Epithelial cell of esophagus (primary cell): ENCODE data around the gene TFF1.

Experiments
- DNase-seq: peaks from one replicate; pipeline ENCODE4 v3.0.0; 2010; ENCODE audit warnings: low read depth
- H3K4me3 ChIP-seq: 2 replicates; pipeline ENCODE4 v1.5.1; 2011; ENCODE audit warnings: mild to moderate bottlenecking, low read length, control low read depth
- TF ChIP-seq, protein P1 (sequence below): IDR thresholded peaks from 2 replicates; pipeline ENCODE4 v1.5.1; 2011; ENCODE audit warnings: low read depth, mild to moderate bottlenecking, low read length, control low read depth, inconsistent platforms; ENCODE audit not compliant: insufficient read depth; ENCODE audit errors: missing control alignments

The TFF1 gene

DNA sequence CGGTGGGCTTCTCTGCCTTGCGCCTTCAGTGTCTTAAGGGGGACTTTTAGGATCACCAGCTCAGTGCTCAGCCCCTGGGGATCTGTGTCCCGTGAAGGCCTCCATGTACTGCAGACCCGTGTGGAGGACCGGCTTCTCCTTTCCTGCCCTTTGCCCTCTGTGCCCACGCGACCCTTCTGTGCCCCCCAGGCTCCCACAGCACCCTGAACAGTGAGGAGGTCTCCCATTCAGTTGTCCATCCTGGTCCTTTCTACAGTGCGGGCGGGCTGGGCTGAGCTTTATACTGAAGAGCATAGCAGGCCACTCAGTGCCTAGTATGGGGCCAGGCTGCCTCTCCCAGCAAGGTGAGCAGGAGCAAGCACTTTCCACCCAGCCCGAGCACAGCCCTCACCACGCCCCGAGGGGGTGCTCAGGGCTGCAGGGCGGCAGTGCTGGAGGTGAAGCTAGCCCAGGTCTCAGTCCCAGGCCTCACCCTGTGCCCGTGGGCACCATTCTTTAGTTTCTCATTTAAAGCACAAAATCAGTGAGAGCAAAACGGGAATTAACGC lies 7.6 kb upstream of the TFF1 start:
- H3K4me3 ChIP-seq: no peak overlapping the region
- TF ChIP-seq, protein P1, sequence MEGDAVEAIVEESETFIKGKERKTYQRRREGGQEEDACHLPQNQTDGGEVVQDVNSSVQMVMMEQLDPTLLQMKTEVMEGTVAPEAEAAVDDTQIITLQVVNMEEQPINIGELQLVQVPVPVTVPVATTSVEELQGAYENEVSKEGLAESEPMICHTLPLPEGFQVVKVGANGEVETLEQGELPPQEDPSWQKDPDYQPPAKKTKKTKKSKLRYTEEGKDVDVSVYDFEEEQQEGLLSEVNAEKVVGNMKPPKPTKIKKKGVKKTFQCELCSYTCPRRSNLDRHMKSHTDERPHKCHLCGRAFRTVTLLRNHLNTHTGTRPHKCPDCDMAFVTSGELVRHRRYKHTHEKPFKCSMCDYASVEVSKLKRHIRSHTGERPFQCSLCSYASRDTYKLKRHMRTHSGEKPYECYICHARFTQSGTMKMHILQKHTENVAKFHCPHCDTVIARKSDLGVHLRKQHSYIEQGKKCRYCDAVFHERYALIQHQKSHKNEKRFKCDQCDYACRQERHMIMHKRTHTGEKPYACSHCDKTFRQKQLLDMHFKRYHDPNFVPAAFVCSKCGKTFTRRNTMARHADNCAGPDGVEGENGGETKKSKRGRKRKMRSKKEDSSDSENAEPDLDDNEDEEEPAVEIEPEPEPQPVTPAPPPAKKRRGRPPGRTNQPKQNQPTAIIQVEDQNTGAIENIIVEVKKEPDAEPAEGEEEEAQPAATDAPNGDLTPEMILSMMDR: no peak
- DNase-seq: no peak

DNA sequence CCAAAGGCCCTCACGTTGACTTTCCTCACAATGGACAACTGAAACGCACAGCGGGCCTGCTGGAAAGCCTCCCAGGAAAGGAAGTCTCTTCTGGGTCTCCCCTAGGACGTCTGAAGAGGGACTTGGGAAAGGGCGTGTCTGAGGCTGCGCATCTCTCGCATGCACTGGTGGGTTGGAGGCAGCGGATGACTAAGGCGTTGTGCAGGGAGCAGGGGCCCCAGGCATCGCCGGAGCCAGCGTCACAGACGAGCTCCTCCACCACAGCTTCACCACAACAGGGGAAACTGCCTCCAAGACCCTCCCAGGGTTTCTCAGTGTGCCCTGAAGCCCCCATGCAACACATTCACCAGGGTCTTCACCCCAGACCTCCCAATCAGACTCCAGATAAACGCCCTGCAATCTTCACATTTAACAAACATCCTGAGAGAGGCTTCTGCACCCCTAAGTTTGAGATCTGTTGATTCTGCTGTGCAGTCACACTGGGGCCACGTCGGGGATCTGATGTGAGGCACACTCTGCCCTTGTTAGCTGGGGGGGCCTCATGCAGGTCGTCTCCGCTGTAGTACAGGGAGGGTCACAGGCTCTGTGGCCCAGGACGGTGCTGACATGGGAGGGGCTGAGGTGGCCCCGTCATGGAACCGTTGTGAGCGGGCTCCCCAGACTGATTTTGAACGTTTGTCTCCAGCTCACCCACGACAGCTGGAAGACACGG lies 7.0 kb upstream of the TFF1 start:
- DNase-seq: no peak
- TF ChIP-seq, protein P1: no peak
- H3K4me3 ChIP-seq: no peak overlapping the region

DNA sequence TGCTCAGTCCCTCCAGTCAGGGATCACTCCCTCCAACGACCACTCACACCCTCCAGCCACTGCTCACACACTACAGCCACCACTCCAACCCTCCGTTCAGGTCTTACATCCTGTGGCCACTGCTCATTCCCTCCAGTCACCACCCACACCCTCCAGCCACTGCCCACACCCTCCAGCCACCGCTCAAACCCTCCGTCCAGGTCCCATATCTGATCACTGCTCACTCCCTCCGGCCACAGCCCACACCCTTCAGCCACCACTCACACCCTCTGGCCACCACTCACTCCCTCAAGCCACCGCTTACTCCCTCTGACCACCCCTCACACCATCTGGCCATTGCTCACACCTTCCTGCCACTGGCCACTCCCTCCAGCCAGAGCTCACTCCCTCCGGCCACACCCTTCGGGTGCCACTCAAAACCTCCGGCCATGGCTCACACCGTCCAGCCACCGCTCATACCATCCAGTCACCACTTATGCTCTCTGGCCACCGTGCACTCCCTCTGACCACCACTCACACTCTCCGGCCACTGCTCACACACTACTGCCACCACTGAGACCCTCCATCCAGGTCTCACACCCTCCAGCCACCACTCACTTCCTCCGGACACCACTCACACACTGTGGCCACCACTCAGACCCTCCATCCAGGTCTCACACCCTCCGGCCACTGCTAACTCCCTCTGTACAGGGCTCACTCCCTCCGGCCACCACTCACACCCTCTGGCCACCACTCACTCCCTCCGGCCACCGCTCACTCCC lies 4.7 kb upstream of the TFF1 start:
- TF ChIP-seq, protein P1: no peak
- H3K4me3 ChIP-seq: no peak overlapping the region
- no peak for DNase-seq

DNA sequence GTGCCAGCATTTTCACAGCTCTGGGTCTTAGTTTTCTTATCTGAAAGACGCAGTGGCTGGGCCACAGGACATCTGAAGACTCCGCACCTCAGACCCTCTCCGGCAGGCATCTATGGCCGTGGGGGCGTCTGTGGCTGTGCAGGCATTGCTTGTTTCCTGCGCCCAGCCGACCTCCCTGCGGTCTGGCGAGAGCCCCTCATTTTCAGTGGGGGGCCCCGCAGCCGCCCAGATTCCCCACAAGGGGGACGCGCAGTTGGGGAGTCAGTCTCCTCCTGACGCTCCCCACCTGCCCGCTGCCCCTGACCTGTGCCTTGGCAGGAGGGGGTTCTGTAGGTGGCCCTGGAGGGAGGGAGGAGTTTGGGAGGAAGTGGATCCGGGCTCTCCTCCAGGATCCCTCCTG lies 3.5 kb upstream of the TFF1 start:
- no peak overlapping the region for H3K4me3 ChIP-seq
- TF ChIP-seq, protein P1: no peak
- DNase-seq: no peak

DNA sequence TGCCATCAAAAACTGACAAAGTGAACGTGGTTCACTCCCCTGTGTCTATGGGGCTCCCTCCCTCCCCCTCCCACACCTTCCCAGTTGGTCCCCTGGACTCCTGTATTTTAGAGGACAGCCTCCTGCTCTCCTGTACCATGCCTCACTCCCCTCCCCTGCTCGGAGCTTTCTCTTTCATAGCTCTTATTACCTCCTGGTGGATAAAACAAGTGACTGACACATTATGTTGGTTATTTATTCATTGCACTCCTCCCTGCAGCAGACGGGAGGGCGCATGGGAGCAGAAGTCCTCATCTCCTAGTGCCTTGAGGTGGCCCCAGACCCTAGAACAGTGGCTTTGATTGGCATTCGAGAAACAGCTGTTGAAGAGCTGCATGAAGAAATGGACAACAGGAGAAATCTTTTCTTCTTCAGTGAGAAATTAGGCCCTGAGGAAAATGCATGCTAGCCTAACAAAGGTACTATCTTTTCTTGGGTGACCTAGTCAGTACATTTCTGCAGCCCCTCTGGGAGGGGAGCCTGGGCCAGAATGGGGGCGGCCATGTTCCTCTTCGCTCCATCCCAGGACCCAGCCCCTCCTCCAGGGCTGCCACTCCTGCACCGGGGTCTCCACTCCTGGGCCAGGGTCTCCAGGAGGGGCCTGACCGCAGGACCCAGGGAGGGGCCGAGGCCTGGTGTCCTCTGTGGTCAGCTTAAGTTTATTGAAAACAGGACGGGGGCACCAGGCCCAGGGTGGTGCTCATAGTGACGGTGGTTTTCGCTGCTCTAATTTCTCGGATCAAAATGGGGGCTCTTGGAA lies 1.2 kb upstream of the TFF1 start:
- TF ChIP-seq, protein P1: no peak
- no peak overlapping the region for H3K4me3 ChIP-seq
- no peak for DNase-seq

DNA sequence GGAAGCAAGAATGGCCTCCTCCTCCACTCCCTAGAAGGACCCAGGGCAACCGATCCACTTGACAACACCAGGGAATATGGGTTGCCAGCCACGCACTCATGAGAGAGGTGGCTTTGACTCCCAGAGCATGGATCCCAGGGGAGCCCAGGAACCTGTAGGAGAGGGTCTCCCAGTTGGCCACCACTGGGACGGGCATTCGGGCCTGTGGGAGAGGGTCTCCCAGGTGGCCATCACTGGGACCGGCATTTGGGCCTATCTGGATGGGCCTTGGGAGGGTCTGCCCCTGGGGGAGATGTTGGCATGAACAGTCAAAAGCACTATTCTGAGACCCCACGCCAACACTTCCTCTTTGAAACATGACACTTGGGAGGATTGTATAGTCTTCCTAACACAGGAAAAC lies 565 bp downstream of the TFF1 start:
- TF ChIP-seq, protein P1: no peak
- no peak overlapping the region for H3K4me3 ChIP-seq
- DNase-seq: no peak
